Astrocyte (in vitro differentiated cells and primary cell): ENCODE data around the gene SNAPC1.

Source experiments
- EZH2 ChIP-seq: IDR thresholded peaks from 2 replicates; pipeline ENCODE4 v1.6.1; 2012; ENCODE audit warnings: mild to moderate bottlenecking, low read length, inconsistent platforms; ENCODE audit not compliant: insufficient read depth
- TF ChIP-seq, protein P1 (sequence below): IDR thresholded peaks from 2 replicates; pipeline ENCODE4 v1.5.1; 2011; ENCODE audit warnings: low read depth, mild to moderate bottlenecking, inconsistent platforms, low read length, moderate library complexity; ENCODE audit not compliant: insufficient read depth

DNA sequence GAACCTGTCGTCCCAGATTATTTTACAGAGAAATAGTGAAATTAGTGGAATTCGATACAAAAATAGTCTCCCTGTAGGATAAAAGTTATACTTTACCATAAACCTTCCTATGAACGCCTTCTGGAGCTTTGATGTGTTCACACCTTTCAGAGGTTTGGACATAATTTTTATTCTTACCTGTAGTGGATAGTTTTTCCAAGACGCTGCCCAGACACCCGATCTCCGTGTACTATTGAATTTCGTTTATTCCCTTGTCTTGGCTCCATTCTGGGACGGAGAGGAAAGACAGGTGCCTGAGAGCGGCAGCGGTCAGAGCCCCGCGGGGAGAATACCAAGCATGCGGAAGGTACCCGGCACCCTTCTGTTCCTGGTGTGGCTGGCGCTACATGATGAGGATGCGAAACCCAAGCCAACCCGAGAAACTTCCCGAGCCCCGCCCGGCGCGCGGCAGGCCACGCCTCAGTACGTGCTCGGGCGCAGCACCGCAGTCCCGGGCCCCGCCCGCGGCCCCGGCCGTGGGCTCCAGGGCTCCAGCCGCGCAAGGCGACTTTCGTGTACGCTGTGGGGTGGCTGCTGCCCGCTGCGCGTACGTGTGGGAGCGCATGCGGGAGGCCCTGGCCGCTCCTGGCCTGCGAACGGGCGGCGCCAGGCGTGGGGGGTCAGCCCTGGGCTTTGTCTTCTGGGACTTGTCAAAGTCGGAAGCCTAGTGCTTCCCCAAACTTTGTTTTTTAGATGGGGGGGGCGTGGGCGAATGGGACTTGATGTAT is 11.3 kb upstream of the SNAPC1 start:
- TF ChIP-seq, protein P1, sequence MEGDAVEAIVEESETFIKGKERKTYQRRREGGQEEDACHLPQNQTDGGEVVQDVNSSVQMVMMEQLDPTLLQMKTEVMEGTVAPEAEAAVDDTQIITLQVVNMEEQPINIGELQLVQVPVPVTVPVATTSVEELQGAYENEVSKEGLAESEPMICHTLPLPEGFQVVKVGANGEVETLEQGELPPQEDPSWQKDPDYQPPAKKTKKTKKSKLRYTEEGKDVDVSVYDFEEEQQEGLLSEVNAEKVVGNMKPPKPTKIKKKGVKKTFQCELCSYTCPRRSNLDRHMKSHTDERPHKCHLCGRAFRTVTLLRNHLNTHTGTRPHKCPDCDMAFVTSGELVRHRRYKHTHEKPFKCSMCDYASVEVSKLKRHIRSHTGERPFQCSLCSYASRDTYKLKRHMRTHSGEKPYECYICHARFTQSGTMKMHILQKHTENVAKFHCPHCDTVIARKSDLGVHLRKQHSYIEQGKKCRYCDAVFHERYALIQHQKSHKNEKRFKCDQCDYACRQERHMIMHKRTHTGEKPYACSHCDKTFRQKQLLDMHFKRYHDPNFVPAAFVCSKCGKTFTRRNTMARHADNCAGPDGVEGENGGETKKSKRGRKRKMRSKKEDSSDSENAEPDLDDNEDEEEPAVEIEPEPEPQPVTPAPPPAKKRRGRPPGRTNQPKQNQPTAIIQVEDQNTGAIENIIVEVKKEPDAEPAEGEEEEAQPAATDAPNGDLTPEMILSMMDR, result no peak
- TF ChIP-seq EZH2, result no peak
